Erythroblast (primary cell): Measurements from ENCODE around the gene LHFPL2.

ENCODE experiments used
- GATA1 ChIP-seq: IDR thresholded peaks from 2 replicates; pipeline ENCODE4 v1.6.1; 2011; ENCODE audit warnings: low read depth, mild to moderate bottlenecking, control low read depth, low read length, moderate library complexity
- POLR2A ChIP-seq: IDR thresholded peaks from 2 replicates; pipeline ENCODE4 v1.6.1; 2011; ENCODE audit warnings: mild to moderate bottlenecking, low read length

DNA sequence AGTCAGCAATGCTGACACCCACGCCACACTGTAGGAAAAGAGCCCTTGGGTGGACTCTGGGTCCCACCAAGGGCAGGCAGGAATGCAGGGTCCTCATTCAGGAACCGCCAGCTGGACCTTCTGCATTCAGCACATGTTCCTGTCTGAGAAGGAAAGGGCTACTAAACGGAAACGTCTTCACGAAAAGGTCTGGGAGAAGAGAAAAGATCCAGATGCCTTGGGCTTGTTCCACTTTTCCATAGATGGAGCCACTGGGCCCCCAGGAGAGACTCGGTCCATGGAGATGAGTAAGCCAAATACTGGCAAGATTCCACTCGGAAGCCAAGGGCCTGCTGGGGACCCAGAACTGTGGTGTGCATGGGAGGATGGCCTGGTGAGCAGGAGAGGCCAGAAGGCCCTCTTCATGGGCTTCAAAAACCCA lies 38.4 kb downstream of the LHFPL2 start:
- TF ChIP-seq POLR2A (no peak), GATA1 (no peak)
